Parathyroid adenoma (tissue), 2 donors: ENCODE data around the gene SMAD3.

Experiments used
- H2AFZ ChIP-seq: fragments of 300-600 bp; sonication (generic); one replicate; pipeline ENCODE4 v1.7.0; 2017; ENCODE audit warnings: antibody characterized with exemption, mild to moderate bottlenecking
- H3K27ac ChIP-seq: fragments of 300-600 bp; sonication (generic); one replicate; pipeline ENCODE4 v1.7.0; 2017
- H3K27me3 ChIP-seq: fragments of 300-600 bp; sonication (generic); one replicate; pipeline ENCODE4 v1.7.0; 2017; ENCODE audit warnings: low read length; ENCODE audit not compliant: control insufficient read depth, insufficient read depth
- H3K36me3 ChIP-seq: fragments of 300-600 bp; sonication (generic); one replicate; pipeline ENCODE4 v1.7.0; 2017; ENCODE audit warnings: low read length; ENCODE audit not compliant: control insufficient read depth, insufficient read depth
- H3K4me1 ChIP-seq: fragments of 300-600 bp; sonication (generic); one replicate; pipeline ENCODE4 v1.7.0; 2017; ENCODE audit warnings: control low read depth
- H3K4me2 ChIP-seq: fragments of 300-600 bp; sonication (generic); one replicate; pipeline ENCODE4 v1.7.0; 2017; ENCODE audit warnings: low read length
- H3K4me3 ChIP-seq: fragments of 300-600 bp; sonication (generic); one replicate; pipeline ENCODE4 v1.7.0; 2017; ENCODE audit warnings: low read depth, low read length
- H3K79me2 ChIP-seq: fragments of 300-600 bp; sonication (generic); one replicate; pipeline ENCODE4 v1.7.0; 2017; ENCODE audit warnings: control low read depth
- H3K9ac ChIP-seq: fragments of 300-600 bp; sonication (generic); one replicate; pipeline ENCODE4 v1.7.0; 2017; ENCODE audit warnings: mild to moderate bottlenecking
- H3K9me3 ChIP-seq: fragments of 300-600 bp; sonication (generic); one replicate; pipeline ENCODE4 v1.7.0; 2017; ENCODE audit warnings: low read length; ENCODE audit not compliant: control insufficient read depth
- CTCF ChIP-seq: fragments of 300-600 bp; sonication (generic); IDR thresholded peaks from one replicate; pipeline ENCODE4 v1.7.0; 2017; ENCODE audit warnings: antibody characterized with exemption, mild to moderate bottlenecking
- donor health status: primary hyperparathyroidism.

The SMAD3 gene

GRCh38 chr15:67180035-67180434, 114.6 kb downstream of the SMAD3 start:
- no peak overlapping the region for H3K4me3 ChIP-seq
- H3K4me2 ChIP-seq, result no peak overlapping the region
- TF ChIP-seq CTCF, result no peak
- no peaks in the 10 kb centered on the region for H3K9me3 ChIP-seq
- H3K4me1 ChIP-seq, result no peaks in the 10 kb centered on the region
- no peak overlapping the region for H2AFZ ChIP-seq
- H3K79me2 ChIP-seq, result no peaks in the 10 kb centered on the region
- no peak overlapping the region for H3K9ac ChIP-seq
- H3K27me3 ChIP-seq, result no peaks in the 10 kb centered on the region
- no peak overlapping the region for H3K27ac ChIP-seq
- H3K36me3 ChIP-seq, result no peaks in the 10 kb centered on the region

- Histone ChIP-seq H3K27me3 (no peaks in the 10 kb centered on the region), H2AFZ (no peak overlapping the region), H3K9me3 (no peaks in the 10 kb centered on the region), H3K9ac (no peak overlapping the region), H3K4me2 (no peak overlapping the region), H3K4me3 (no peak overlapping the region), H3K79me2 (no peaks in the 10 kb centered on the region), H3K36me3 (no peaks in the 10 kb centered on the region), H3K4me1 (no peaks in the 10 kb centered on the region), H3K27ac (no peak overlapping the region)
- no peak for TF ChIP-seq CTCF
These were observed 115.3 kb downstream of the SMAD3 start for GRCh38 chr15:67180514-67181191.

GRCh38 chr15:67181221-67181639, 115.8 kb downstream of the SMAD3 start:
- no peak overlapping the region for H3K9ac ChIP-seq
- H2AFZ ChIP-seq, result no peak overlapping the region
- H3K27me3 ChIP-seq, result no peaks in the 10 kb centered on the region
- H3K4me2 ChIP-seq, result no peak overlapping the region
- H3K4me1 ChIP-seq, result no peaks in the 10 kb centered on the region
- no peaks in the 10 kb centered on the region for H3K79me2 ChIP-seq
- no peaks in the 10 kb centered on the region for H3K9me3 ChIP-seq
- no peak overlapping the region for H3K27ac ChIP-seq
- no peak for TF ChIP-seq CTCF
- no peak overlapping the region for H3K4me3 ChIP-seq
- no peaks in the 10 kb centered on the region for H3K36me3 ChIP-seq

- H3K36me3 ChIP-seq, result no peaks in the 10 kb centered on the region
- H3K27ac ChIP-seq, result no peak overlapping the region
- H3K79me2 ChIP-seq, result no peaks in the 10 kb centered on the region
- H3K9me3 ChIP-seq, result no peaks in the 10 kb centered on the region
- H3K27me3 ChIP-seq, result no peaks in the 10 kb centered on the region
- no peaks in the 10 kb centered on the region for H3K4me1 ChIP-seq
- H3K4me3 ChIP-seq, result no peak overlapping the region
- TF ChIP-seq CTCF, result no peak
- no peak overlapping the region for H3K9ac ChIP-seq
- H2AFZ ChIP-seq, result no peak overlapping the region
- H3K4me2 ChIP-seq, result no peak overlapping the region
These were observed 118.2 kb downstream of the SMAD3 start for GRCh38 chr15:67183443-67184169.
